GM18858 (cell line): ENCODE measurements around the gene DENND1A.
"Not testable (repeated sequence)": the region's sequence is repeated elsewhere in the genome, so short reads cannot be mapped to it uniquely, and the experiment has no call there.

Experiments
- ATAC-seq: cut with Tn5 transposase; IDR thresholded peaks from one replicate; pipeline ENCODE4 v1.9.1; 2021; ENCODE audit not compliant: unreplicated experiment

The DENND1A gene

DNA sequence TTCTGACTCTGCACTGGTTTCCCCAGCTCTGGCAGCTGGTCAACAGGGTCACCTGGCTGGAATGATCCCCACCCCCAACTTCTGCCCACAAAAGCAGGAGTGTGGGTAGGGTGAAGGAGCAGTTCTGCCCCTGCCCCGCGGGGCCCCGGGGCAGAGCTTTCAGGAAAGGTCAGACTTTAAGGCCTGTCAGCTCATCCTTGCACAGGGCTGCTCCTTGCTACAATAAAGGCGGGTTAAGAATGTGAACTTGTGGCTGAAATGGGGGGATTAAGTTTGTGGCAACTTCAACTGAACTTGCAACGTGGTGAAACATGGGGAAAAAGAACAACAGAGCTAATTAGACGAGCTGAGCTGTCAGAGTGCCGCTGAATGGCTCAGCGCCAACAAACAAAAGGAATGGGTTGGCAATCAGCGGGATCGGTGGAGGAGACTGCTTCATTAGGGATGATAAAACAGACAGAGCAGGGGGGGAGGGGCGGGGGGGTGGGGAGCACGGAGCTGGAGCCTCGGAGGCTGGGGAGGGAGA is 523.2 kb downstream of the DENND1A start:
- ATAC-seq = no peak

DNA sequence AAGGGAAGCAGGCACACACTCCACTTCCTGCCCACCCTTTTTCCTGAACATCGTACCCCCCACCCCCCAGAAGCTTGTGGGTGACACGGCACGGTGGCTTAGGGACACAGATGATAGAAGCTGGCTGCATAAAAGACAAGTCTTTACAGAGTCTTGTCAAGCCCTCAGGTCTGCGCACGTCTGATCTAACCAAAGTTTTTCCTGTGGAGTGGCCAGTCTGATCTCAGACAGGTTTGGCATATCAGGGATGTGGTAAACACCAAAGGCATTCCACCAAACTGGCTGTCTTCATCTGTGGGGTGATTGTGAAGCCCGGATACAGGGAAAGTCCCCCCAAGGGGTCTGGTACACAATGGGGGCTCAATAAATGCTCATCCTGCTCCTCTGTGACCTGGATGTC is 523.9 kb downstream of the DENND1A start:
- ATAC-seq = no peak

DNA sequence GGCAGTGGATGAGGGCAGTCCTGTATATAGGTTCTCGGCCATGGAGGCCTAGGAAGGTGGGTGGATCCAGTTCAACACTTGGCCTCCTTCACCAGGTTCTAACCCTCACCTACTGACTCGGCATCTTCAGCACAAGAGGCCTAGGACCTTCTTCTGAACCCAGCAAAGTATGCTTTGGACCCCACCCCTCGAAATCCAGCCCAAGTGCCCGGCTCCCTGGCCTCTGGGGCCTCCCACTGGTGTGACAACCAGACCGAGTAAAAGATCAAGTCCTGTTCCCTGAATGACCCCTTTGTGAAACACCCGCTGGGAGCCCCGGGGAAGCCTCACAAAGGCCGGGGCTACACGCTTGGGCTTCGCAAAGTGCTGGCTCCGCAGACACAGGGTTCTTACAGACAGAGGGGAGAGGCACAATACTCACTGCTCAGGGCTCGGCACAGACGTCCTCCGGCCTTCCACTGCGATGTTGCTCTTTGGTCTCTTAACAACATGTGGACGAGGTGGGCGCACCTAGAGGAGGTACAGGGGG is 526.9 kb downstream of the DENND1A start:
- no peak for ATAC-seq

DNA sequence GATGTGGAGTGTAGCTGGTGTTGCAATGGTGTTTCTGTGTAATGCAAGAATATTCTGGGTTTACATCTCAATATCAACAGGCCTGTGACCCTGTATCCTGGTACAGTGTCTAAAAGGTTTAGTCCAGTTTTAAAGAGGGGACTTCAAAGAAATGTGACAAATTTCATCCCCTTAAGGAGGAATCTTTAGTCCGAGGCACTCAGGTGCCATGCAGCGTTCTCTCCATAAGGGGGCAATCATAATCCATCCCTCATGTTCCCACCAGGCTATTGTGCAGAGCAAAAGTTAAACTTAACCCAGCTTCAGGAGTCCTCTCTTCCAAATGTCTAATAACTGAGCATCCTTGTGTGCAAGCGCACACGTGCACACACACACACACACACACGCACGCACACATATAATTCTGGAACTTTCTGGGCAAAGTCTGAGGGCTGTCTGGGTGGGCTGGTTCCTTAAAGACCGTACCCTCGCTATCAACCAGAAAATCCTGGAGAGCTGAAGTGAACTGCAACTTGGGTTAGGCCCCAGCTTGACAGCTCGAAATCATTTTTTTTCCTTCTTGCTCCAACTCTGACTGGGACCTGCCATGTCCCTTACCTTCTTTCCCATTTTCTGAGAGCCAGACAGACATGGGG is 527.9 kb downstream of the DENND1A start:
- ATAC-seq = no peak

DNA sequence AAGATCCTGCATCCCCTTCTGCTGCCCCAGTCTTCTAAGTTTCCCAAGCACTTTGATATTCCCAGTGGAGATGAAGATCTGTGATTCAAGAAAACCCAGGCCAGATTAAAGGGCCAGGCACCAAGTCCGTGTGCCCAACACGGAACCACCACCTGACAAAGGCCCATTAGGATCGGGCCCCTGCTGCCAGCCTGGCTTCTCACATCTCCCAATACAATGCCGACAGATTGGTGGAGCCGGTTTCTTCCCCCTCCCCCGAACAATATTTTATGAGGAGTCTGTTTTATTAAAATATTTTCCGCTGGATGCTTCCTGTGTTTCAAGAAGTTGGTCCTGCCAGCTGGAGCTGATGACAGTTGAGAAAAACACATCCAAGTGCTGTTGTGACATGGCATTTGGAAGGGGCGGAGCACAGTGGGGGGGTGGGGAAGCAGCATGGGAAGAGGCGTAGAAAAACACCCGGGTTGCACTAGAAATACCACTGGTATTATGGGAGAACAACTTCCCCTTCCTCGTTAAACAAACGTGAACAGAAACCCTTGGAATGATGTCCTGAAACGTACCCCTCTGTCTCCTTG is 528.9 kb downstream of the DENND1A start:
- no peak for ATAC-seq

DNA sequence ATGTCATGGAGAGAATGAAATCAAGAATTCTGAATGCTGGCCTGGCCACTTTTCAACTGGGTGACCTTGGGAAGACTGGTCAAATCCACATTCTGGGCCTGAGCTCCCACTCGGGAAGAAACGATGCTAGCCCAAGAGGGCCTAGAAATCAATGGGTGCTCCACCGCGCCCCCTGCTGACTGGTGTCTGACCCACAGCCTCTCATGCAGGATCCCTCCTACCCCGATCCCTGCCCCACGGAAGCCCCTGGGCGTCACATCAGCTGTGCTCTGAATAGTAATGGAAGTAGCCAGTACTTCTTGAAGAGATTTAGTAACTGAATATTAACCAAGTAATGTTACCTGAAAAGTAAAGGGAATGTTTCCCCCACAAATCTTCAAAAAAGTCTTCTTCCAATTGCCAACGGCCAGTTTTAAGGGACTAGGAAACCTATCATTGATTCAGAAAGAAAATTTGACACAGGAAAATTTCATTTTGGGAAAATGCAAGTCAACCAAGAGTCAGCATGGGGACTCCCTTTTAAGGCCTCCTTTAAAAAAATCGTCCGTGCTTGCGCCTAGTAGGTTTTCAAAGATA is 530.0 kb downstream of the DENND1A start:
- ATAC-seq = no peak

DNA sequence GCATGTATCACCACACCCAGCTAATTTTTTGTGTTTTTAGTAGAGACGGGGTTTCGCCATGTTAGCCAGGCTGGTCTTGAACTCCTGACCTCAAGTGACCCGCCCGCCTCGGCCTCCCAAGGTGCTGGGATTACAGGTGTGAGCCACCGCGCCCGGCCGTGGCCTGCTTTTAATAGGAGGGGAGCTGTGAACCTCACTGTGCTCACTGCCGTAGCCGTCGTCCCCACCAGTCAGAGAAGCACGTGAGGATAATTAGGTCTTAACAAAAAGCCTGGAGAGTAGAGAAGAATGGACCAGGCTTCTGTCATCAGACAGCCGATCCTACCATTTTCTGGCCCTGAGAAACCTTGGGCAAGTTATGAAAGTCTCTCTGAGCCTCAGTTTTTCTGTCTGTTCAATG is 531.0 kb downstream of the DENND1A start:
- not testable (repeated sequence) for ATAC-seq

DNA sequence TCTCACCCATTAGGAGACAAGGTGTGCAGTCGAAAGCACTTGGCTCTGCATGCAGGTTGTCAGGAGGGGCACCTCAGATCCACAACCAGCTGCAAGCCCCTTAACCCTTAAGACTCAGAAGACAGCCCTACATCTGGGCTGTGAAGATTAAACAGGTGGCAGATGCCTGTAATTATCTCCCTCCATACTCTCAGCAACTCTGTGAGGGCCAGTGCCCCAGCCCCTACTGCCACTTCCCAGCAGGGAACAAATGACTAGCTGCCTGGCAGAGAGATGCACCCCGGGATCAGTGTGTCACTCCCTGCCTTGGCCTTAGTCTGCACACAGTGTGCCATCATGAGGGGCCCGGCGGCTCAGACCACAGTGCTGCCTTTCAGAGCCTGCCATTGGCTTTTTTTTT is 532.0 kb downstream of the DENND1A start:
- no peak for ATAC-seq

DNA sequence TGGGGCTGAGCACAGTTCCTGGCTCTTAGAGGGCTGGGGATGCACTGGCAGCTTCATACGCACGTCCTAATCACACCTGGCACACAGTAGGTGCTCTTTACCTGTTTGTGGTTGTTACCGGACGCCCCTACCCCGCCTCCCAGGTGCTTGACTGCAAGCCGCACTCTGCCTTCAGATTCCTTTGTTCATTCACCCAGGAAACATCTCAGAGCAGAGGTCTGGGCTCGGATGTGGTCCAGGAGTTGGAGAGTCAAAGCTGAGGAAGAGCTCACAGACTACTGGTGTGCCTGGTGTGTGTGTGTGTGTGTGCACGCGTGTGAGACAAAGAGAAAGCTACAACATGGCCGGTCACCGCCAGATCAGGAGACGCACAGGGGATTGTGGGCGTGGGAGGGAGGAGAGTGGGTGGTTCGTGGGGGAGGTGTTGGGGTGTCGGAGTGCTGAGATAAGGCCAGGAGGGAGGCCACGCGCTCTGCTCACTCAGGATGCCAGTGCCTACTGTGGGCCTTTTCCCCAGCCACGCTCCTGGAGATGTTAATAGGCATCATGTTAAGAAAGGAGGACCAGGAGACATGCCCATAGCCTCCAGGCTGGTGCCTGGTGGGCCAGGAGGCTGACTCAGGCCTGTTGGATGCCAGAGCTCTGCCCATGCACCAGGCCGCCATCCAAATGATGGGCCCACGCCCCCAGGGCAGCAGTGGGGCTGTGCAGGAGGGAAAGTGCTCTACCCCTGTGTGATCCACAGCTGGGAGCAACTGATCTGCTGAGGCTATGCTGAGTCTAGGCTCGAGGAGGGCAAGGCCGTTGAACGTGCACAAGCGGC is 534.0 kb downstream of the DENND1A start:
- no peak for ATAC-seq

DNA sequence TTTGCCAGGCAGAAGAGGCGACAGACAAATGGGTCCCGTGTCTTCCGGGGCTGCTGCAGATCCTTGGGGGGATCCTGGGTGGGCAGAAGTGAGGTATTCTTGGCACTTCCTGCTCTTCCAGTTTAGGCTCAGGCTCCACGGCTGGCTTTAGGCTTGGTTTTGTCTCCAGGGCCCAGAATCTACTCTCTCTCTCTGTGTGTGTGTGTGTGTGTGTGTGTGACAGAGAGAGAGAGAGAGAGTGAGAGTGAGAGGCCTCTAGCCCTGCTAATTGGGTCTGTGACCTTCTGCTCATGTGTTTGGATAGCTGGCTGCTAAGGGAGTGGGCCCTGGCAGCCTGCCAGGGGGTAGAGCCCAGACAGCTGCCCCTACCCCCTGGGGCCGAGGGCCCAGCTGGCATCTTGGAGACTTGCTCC is 534.6 kb downstream of the DENND1A start:
- no peak for ATAC-seq

DNA sequence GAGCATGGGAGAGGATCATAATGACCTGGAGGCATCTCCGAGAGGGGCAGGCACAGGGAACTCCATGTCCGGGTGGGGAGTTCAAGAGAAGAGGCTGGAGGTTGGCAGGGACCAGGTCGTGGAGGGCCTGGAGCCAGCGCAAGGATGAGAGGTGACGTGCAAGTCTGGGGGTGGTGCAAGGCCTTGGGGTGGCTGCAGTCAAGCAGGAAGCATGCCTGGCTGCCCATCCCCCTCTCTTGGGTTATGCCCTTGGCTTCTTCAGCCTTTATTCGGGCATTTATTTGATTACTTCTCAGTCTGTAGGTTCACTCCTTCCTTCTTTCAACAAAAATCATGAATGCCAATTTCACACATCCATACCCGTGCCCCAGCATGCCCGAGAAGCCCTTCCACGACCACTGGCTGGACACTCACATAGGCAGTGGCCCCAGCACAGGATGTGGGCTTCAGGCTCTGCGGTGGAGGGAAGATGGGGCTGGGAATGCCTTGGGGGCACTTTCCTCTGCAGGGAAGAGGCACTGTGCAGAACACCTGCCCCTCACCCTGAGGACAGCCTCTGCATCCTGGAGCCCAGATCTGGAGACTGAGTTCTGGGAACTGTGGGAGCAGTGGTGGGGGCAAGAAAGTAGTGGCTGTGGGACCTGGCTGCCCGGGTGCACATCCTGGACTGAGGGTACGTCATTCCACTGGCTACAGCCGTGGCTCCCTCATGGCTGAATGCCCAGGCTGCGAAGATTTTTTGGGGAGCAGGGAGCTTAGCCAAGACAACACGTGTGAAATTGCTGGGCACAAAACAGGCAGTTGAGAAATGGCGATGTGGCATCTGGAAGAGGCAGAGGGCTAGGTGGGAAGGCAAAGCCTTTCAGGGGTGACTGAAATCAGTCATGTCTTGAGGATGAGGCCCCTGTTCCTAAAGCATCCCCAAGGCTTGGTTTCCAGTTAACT is 535.4 kb downstream of the DENND1A start:
- no peak for ATAC-seq

DNA sequence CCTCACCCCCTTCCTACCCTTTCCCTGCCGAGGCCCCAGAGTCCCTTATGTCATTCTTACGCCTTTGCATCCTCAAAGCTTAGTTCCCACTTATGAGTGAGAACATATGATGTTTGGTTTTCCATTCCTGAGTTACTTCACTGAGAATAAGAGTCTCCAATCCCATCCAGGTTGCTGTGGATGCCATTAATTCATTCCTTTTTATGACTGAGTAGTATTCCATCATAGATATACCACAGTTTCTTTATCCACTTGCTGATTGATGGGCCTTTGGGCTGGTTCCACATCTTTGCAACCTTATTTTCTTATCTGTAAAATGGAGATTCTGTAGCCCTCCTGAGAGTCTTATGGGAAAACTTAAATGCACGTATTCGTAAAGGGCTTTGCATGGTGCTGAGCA is 537.1 kb downstream of the DENND1A start:
- ATAC-seq = no peak

DNA sequence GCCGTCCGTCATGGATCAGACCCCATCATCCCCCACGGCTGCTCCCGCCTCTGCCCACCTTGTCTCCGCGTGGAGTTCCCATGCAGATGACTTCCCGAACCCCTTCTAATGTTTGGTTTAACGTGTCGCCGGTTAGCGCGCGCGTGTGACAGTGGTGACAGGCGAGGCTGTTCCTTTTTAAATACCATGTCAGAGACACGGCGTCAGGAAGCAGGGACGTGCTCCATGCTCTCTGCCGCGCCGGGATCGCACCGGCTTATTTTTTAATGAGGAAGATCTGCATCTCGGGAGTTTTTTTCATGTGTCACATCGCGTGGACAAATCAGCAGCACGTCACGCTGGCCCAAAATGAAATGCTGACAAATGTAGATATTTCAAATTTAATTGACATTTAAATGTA is 538.0 kb downstream of the DENND1A start:
- ATAC-seq = no peak

DNA sequence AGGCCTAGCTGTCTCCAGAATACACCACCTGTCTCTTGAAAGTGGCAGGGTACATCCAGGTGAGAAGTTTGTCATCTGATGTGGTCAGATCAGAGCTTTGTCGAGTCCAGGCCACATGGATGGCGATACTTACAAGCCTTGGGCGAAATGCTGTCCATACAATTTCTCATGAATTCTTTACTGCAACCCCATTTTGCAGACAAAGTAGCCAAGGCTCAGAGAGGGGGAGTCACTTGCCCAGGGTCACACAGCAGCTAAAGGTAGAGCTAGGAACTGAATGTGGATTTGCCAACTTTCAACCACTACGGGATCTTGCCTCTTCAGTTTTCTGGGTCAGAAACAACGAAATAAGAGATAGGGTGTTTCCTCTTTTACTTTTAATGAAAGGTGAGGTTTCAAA is 538.7 kb downstream of the DENND1A start:
- ATAC-seq = no peak

DNA sequence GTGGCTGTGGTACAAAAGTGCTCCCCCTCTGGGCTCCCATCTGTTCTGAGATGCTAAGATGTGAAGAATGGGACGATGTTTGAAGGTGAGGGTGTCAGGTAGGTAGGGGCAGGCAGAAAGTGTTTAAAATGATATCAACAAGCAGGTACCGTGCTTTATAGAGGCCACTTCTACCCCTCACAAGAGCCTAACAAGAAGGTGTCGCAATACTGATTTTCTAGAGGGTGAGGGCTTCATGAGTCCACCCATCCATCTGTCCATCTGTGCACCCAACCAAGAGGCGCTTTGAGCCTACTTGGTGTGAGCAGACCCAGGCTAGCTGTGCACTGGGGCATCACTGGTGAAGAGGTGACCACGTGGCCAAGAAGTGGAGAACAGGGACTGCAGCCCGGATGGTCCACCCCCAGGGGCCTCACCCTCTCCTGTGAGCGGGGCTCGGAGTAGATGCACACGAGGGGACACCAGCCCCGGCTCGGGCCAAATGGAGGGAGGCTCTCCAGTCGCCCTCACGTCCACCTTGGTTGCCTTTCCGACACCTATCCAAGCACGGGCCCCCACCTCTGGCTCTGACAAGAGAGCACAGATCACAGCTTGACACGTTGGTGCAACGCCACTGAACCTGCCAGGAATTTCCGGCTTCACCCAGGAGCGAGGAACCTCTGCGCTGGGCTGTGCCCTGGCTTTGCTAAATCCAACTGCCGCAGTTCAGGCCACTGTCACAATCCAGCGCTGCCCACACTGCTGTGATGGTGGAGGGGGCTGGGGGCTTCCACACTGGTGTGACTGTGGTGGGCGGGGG is 539.4 kb downstream of the DENND1A start:
- ATAC-seq = no peak

DNA sequence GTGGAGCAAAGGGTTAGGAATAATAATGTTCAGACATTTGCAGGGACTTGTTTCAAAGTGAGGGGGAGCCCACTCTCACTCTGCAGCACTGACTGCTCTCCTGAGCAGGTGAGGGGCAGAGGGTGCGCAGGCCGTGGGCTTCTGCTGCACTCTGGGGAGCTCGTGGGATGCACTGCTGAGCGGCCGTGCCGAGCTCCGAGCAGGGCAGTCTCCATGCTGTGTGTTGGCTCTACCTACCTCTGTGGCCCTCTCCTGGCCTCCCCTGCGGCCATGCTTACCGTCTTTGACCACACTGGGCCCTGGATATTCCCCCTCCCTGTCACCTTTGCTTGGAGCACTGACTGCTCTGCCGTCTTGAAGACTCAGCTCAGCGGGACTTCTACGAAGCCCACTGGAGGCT is 540.2 kb downstream of the DENND1A start:
- no peak for ATAC-seq

DNA sequence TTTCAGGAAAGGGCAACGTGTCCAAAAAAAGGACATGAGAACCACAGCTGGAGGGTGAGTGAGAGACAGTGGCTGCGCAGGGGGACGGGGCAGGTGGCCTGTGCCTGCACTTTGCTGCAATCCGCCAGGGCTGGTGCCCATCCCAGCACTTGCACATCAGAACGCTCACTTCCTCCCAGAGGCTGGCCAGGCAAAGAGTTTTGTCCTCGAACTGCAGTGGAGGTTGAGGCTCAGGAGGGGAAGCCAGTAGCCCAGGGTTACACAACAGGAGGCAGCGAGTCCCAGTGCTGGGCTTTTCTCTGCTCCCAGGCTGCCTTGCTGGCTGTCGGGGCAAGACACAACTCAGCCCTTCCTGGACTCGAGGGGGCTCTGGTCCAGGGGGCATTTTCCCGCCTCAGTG is 540.9 kb downstream of the DENND1A start:
- ATAC-seq = no peak

DNA sequence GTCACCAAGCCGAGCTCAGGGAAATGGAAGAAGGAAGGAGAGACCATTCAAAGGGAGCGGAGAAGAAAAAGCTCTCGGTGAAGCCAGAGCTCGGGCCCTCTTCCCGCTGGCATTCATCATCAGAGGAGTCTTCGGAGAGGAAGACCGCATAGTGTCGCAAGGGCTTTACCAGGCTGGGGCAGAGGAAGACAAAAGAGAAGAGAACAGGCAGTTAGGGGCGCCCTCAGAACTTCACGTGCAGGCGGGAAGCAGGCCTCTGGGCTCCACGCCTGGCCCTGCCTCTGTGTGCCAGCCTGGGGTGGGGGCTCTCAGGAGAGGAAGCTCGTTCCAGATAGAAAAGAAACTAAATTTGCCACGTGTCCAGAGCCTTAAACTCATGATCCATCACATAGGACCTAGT is 542.2 kb downstream of the DENND1A start:
- ATAC-seq = no peak

DNA sequence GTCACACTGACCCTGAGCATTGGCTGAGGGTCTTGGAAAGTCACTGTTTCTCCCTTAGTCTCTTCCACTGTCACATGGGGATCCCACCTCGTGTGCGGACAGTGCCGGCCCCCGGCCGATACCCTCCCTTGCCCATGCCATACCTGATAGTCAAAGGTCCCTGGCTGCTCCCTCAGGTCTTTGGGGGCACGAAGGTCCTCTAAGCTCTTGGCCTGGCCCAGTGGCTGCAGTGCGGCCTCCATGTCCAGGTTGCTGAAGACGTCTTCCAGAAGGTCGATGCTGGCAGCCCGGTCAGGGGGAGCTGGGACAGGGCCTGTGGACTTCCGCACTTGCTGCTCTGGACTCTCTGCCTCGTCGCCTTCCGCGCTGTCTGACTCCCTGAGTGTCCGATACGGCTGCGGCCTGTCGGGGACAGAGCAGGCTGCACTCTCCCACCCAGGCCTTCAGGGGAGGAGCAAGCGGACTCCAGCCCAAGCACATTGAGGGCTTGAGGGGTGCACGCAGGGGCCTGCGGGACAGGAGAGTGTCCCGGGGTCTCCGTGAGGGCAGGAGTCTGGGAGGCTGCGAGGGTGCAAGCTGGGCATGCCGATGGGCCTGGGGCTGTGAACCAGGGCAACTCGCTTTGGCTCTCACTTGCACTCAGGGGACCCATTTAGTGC is 546.3 kb downstream of the DENND1A start:
- no peak for ATAC-seq
